ENCODE measurements around the gene SLIT1.

- no peak for TF ChIP-seq CTCF (IDR thresholded peaks at IDR 0.05)
- no peak for TF ChIP-seq POLR2A (IDR thresholded peaks at IDR 0.05)
These were observed 41.5 kb downstream of the SLIT1 start for GRCh38 chr10:97144297-97144696.

All from testis (tissue), 2 donors.